Hepatocyte (in vitro differentiated cells): Measurements from ENCODE around the gene ZNHIT2.

Experiments
- EZH2 ChIP-seq: fragments of 200-600 bp; sonication (generic); IDR thresholded peaks from 2 replicates; pipeline ENCODE4 v1.6.1; 2016; ENCODE audit warnings: antibody characterized with exemption, mild to moderate bottlenecking, borderline replicate concordance
- TF ChIP-seq, protein P1 (sequence below): fragments of 200-600 bp; sonication (generic); IDR thresholded peaks from 2 replicates; pipeline ENCODE4 v1.5.1; 2016; ENCODE audit warnings: antibody characterized with exemption, mild to moderate bottlenecking; ENCODE audit not compliant: poor library complexity

DNA sequence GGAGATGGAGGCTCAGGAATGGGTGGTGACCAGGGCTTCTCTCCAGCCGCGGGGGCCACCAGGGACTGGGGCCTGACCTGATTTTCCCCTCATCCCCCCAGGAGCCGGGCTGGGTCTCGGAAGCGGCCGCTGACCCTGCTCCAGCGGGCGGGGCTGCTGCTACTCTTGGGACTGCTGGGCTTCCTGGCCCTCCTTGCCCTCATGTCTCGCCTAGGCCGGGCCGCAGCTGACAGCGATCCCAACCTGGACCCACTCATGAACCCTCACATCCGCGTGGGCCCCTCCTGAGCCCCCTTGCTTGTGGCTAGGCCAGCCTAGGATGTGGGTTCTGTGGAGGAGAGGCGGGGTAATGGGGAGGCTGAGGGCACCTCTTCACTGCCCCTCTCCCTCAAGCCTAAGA is 29.7 kb downstream of the ZNHIT2 start:
- TF ChIP-seq EZH2, result no peak
- TF ChIP-seq, protein P1, sequence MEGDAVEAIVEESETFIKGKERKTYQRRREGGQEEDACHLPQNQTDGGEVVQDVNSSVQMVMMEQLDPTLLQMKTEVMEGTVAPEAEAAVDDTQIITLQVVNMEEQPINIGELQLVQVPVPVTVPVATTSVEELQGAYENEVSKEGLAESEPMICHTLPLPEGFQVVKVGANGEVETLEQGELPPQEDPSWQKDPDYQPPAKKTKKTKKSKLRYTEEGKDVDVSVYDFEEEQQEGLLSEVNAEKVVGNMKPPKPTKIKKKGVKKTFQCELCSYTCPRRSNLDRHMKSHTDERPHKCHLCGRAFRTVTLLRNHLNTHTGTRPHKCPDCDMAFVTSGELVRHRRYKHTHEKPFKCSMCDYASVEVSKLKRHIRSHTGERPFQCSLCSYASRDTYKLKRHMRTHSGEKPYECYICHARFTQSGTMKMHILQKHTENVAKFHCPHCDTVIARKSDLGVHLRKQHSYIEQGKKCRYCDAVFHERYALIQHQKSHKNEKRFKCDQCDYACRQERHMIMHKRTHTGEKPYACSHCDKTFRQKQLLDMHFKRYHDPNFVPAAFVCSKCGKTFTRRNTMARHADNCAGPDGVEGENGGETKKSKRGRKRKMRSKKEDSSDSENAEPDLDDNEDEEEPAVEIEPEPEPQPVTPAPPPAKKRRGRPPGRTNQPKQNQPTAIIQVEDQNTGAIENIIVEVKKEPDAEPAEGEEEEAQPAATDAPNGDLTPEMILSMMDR, result no peak
